NCI-H1694 treated with DMSO at 0.1 percent for 48 hours (cell line): ENCODE data around the gene HDAC8.
"Not testable (repeated sequence)": the region's sequence is repeated elsewhere in the genome, so short reads cannot be mapped to it uniquely, and the experiment has no call there.

Experiments used
- DNase-seq: peaks from one replicate; lab custom pipeline; 2025; lab: John Stamatoyannopoulos, UW

HDAC8 gene

DNA sequence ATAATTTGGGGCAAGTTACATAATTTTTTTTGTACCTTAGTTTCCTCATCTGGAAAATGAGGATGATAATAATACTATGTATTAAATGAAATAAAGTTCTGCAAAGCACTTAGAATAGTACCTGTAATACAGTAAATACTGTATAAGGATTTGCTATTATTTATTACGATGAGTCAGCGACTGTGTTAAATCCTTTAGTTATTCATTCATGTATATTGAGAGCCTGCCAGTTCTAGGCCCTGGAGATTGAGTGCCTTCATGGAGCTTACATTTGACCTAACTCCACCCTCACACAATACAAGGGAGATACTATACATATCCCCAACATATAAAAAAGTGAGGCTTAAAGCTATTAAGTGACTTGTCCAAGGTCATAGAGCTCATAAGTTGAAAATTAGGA lies 199.9 kb downstream of the HDAC8 start:
- no peak for DNase-seq

DNA sequence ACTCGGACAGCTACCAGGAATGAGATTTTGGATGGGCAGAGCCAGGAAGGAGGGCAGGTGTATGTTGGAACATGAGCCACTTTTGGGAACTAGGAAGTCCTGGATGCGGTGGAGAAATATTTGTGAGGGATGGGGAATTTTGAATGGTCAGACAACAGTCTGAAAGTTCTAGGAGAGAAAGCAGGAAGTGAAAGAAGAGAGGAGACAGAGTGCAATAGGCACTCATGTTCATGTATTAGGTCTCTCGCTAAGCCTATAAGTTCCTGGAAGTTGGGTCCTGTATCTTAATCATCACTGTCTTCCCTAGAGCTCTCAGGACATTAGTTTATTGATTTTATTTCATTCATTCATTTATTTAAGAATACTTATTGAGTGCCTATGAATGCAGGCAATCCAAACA lies 201.2 kb downstream of the HDAC8 start:
- DNase-seq = no peak

DNA sequence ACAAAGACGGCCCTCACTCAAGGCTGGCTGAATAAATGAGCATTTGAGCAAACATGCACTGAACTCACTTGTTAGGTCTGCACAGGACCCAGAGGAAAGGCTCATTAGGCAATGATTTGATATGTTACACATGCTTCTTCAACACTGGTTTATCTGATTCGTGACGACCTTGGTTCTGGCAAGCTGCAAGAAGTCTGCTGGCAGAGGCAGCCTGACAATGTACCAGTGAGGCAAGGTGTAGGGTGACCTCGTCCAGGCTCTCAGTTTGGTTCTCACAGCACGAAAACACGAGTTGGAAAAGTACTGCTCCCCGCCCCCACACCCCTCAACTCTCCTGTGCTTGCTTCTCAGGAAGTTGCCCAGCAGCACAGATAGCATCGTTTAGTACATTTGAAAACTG lies 203.8 kb downstream of the HDAC8 start:
- DNase-seq = no peak

GRCh38 chrX:72367516-72367915 lies 205.1 kb downstream of the HDAC8 start:
- DNase-seq = no peak

GRCh38 chrX:72366701-72367454 lies 205.8 kb downstream of the HDAC8 start:
- no peak for DNase-seq

GRCh38 chrX:72366178-72366577 lies 206.5 kb downstream of the HDAC8 start:
- no peak for DNase-seq

GRCh38 chrX:72365126-72365525 lies 207.5 kb downstream of the HDAC8 start:
- DNase-seq = no peak

DNA sequence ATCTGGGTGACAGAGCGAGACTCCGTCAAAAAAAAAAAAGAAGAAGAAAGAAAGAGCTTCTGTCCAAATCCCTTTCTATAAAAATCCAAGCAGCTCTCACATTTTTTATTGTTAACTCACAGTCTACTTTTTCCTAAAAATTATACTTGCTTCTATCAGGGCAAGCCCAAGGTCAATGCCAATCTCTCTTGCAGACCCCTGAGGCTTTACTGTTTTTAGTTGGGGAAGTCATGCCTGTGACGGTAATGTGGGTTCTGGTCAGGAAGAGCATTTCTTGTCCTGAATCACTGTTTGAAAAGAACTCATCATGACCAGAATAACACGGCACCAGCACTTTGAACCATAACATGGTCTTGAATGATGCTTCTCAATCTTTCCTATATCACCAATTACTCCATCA lies 212.3 kb downstream of the HDAC8 start:
- DNase-seq = no peak

DNA sequence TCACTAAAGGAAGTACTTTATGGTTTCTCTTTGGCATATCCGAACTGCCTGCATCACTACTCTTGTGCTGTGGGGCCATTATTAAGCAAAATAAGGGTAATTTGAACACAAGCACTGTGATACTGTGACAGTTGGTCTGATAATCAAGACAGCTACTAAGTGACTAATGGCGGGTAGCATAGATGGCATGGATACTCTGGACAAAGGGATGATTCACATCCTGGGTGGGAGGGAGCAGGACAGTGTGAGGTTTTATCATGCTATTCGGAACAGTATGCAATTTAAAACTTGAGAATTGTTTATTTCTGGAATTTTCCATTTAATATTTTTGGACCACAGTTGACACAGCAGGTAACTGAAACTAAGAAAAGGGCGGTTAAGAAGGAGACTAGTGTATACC lies 214.3 kb downstream of the HDAC8 start:
- DNase-seq = no peak

DNA sequence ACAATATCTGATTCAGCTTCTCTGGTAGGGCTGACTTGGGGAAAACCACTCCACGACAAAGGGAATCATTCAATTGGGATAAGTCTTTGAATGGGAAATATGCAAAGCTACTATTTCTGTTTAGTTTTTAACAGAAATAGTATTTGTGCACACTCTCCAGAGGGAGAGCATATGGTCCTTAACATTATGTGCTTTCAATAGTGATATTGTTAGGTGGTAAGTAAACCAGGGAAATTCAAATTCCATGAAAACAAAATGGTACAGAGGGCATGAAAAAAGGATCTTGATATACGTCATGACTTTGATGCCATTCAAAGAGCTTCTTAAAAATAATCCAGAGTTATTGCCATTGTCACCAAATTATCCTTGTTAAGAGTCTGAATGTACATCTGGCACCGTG lies 219.9 kb downstream of the HDAC8 start:
- DNase-seq = no peak

- no peak for DNase-seq
These were observed 220.9 kb downstream of the HDAC8 start for GRCh38 chrX:72351606-72352334.

GRCh38 chrX:72349190-72349589 lies 223.5 kb downstream of the HDAC8 start:
- DNase-seq = no peak

GRCh38 chrX:72348247-72348979 lies 224.2 kb downstream of the HDAC8 start:
- DNase-seq = no peak

DNA sequence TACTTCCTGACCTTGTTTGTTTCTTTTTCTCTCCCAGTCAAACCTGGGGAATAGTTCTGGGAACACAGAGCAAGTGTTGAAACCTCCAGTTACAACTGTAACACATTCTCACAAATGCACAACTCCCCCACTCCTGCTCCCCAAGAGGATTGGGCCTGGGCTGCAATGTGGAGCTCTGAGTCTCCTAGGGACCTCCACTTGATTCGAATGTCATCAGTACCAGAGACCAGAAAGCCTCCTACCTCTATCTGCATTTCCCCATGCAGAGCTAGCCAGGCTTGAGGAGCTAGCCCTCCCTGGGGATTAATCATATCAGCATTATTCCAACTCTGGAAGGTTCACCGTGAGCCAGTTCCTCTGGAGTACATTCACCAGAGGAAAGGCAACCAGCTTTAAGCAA lies 225.3 kb downstream of the HDAC8 start:
- no peak for DNase-seq

DNA sequence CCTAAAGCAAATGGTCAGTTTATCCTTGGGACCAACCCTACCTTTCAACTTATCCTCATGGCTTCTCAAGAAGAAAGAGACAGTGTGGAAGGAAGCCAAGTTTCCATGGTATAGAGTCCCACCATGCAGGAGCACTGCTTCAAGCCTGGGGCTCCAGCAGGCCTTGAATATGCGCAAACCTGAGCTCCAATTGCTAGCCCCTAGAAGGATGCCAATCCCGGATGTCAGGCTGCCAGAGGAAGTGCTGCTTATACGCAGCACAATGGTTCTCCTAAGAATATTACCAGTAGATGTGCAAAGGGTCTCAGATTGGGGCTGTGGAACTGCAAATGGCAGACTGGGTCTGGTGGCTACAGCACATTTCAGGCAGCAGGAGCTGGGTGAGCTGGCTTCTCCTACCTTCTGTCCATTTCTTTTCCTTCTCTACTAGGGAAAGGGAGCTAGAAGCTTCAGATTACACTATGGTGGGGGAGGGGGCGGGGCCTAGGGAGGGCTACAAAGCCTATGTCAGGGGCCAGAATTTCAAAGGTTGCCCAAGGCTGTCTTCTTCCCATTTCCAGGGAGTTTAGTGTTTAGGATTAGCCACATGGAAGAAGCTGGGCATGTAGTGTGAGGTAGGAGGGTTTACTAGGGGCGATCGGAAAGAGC lies 226.2 kb downstream of the HDAC8 start:
- DNase-seq = no peak

- no peak for DNase-seq
These were observed 232.0 kb downstream of the HDAC8 start for GRCh38 chrX:72340626-72341025.

- no peak for DNase-seq
These were observed 232.6 kb downstream of the HDAC8 start for GRCh38 chrX:72340041-72340440.

- DNase-seq = no peak
These were observed 242.5 kb downstream of the HDAC8 start for GRCh38 chrX:72330131-72330530.

GRCh38 chrX:72326605-72327300 lies 245.9 kb downstream of the HDAC8 start:
- no peak for DNase-seq

- DNase-seq = not testable (repeated sequence)
These were observed 253.0 kb downstream of the HDAC8 start for GRCh38 chrX:72319651-72320050.

- DNase-seq = no peak
These were observed 255.5 kb downstream of the HDAC8 start for GRCh38 chrX:72317139-72317538.
